ENCODE results near the gene KEL.

DNA sequence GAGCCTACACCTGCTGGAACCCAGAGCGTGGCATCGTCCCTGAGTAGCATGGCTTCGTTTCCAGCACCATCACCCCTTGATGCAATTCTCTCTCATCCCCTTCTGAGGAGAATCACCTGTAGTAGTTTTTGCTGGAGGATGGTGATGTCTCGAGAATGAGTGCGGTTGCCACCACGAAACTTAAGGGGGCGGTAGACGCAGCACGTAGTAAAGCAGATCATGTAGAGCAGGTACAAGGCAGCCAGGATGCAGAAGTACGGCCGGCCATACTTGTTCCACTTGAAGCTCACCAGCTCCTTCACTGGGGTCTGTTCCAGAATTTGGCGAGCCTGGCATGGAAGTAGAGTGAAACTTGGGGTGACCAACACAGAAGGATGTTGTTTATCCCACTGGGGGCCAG is 36.8 kb downstream of the KEL start:
- TF ChIP-seq, protein P1, sequence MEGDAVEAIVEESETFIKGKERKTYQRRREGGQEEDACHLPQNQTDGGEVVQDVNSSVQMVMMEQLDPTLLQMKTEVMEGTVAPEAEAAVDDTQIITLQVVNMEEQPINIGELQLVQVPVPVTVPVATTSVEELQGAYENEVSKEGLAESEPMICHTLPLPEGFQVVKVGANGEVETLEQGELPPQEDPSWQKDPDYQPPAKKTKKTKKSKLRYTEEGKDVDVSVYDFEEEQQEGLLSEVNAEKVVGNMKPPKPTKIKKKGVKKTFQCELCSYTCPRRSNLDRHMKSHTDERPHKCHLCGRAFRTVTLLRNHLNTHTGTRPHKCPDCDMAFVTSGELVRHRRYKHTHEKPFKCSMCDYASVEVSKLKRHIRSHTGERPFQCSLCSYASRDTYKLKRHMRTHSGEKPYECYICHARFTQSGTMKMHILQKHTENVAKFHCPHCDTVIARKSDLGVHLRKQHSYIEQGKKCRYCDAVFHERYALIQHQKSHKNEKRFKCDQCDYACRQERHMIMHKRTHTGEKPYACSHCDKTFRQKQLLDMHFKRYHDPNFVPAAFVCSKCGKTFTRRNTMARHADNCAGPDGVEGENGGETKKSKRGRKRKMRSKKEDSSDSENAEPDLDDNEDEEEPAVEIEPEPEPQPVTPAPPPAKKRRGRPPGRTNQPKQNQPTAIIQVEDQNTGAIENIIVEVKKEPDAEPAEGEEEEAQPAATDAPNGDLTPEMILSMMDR (IDR thresholded peaks at IDR 0.05; ENCODE audit: insufficient read depth, low read length, poor library complexity, severe bottlenecking) = no peak
- no peak for TF ChIP-seq EZH2phosphoT487 (conservative IDR thresholded peaks at IDR 0.05; ENCODE audit: low read length)
